ENCODE measurements around the gene PDXP. TPM values are rescaled to one million over a fixed set of nuclear protein-coding genes. Genes with fewer than 3 reads are reported as not detected.

PDXP gene
- total RNA-seq, 2 experiments from 2014 or later = 41.4 to 42.5 TPM

DNA sequence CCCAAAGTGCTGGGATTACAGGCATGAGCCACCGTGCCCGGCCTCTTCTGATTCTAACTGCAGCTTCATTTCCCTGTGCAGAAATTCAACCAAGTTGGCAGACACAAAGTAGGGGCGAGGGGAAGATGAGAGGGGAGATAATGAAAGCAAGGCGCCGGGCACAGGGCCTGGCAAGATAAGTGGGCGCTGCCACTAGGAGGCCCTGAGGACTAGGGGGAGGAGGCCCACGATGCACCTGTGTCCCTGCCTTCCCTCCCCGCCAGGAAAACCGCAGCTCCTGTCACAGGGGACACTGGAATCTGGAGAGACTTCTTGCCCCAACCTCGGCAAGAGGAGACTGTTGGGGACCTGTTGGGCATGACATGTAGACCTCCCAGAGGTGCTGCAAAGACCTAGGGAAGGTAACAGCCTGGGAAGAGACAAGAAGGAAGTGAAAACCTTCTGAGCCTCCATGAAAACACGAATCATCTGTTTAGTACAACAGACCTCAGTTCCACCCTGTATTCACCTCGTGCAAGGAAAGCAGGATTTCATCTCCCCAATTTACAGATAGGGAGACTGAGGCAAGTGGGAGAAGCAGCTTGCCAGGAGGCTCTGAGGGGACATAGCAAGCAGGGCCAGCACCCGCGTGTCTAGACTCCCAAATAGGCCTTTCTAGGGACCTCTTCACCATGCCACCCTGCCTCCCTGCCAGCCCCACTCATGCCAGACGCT, 13.8 kb downstream of the PDXP start:
- Mint-ChIP-seq H3K9me3 (no peaks in the 10 kb centered on the region), H3K4me3 (no peak overlapping the region), H3K27ac (peak overlapping the region; percentile 65), H3K4me1 (peaks cover 53% of the 10 kb centered on the region), H3K36me3 (no peaks in the 10 kb centered on the region), H3K27me3 (no peaks in the 10 kb centered on the region)
- DNase-seq = no peak

DNA sequence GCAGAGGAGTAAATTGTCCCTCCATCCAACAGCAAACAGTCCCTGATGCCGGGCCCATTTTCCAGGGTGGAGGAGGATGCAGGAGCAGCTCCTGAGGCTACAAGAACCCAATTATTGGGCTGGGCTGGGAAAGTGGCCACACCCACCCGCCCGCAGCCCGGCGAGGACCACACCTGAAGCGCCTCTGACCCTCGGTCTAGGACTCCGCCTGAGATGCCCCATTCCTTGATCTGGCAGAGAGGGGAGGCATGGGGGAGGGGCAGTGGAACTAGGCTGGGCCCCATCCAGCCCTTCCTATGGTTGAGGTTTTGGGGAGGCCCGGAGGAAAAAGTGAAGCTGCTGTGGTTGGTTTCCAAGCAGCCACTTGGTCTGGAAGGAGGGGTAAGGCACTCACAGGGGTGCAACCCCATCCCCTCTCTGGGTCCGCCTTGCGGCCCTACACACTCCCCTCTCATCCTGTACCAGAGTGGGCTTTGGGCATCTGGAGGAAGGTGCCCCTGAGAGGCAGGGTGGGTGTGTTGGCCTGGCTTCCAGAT, 14.5 kb downstream of the PDXP start:
- Mint-ChIP-seq H3K27me3 (no peaks in the 10 kb centered on the region), H3K27ac (no peak overlapping the region), H3K9me3 (no peaks in the 10 kb centered on the region), H3K36me3 (peaks cover under 1% of the 10 kb centered on the region), H3K4me1 (peaks cover 58% of the 10 kb centered on the region), H3K4me3 (no peak overlapping the region)
- DNase-seq = peak; percentile 46

DNA sequence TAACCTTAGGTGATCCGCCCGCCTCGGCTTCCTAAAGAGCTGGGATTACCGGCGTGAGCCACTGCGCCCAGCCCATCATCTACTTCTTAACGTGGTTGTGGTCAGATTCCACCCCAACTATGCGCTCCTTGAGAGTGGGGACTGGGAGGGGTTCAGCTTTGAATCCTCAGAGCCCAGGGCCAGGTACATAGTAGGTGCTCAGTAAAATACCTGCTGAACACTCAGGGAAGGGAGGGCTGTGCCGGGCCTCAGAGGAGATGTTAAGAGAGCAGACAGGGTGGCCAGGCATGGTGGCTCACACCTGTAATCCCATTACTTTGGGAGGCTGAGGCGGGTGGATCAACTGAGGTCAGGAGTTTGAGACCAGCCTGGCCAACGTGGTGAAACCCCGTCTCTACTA, 15.7 kb downstream of the PDXP start:
- Mint-ChIP-seq H3K27me3 (no peaks in the 10 kb centered on the region), H3K36me3 (peaks cover 2% of the 10 kb centered on the region), H3K4me1 (peaks cover 62% of the 10 kb centered on the region), H3K9me3 (no peaks in the 10 kb centered on the region), H3K27ac (peak overlapping the region; percentile 4), H3K4me3 (no peak overlapping the region)
- DNase-seq = no peak

DNA sequence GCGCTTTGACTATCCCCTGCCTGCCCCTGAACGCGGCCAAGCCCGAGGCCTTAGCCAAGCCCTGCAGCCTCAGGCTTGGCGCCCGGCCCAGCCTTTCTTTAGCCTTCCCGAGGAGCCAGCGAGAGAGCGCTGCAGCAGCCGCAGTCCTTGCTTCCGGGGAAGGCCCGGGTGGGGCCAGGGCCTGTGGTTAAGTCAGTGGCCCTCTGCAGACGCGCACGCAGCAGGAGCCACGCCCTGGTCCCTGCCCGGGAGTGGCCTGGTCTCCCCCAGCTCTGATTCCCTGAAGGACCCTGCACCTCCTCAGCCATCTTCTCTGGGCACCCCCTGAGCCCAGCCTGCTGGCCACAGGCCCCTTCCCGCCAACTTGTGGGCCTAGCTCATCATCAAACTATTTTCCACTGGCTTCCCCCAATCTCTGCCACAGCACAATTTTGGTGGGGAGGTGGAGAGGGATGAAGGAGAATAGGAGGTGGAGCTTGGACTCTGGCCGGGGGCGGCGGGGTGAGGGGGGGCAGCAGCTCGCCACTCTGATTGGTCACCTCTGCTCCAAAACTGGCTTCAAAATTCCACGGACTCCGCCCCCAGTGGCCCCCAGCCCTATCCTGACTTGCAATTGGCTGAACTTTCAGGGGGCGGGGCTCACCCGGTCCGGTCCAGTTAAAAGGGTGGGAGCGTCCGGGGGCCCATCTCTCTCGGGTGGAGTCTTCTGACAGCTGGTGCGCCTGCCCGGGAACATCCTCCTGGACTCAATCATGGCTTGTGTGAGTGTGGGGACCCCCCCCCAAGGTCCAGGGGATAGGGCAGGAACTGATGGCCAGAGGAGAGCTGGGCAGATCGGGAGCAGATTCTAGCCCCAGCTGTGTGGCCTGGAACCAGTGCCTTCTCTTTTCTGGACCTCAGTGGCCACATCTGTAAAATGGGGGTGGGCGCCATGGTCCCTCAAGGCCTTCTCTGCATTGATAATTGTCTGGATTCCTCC, 16.7 kb downstream of the PDXP start, which contains the start of gene LGALS1:
Gene LGALS1, plus strand, starts transcription at position 686 of the 979 bp plus-strand sequence. Its CDS starts 67 bp downstream, at position 753.
- Mint-ChIP-seq H3K9me3 (no peaks in the 10 kb centered on the region), H3K27ac (peak within 1 kb of the TSS; percentile 92), H3K27me3 (no peaks in the 10 kb centered on the region), H3K36me3 (peaks cover 2% of the 10 kb centered on the region), H3K4me3 (peak within 1 kb of the TSS; percentile 80), H3K4me1 (peaks cover 57% of the 10 kb centered on the region)
- peak; percentile 78 for DNase-seq

DNA sequence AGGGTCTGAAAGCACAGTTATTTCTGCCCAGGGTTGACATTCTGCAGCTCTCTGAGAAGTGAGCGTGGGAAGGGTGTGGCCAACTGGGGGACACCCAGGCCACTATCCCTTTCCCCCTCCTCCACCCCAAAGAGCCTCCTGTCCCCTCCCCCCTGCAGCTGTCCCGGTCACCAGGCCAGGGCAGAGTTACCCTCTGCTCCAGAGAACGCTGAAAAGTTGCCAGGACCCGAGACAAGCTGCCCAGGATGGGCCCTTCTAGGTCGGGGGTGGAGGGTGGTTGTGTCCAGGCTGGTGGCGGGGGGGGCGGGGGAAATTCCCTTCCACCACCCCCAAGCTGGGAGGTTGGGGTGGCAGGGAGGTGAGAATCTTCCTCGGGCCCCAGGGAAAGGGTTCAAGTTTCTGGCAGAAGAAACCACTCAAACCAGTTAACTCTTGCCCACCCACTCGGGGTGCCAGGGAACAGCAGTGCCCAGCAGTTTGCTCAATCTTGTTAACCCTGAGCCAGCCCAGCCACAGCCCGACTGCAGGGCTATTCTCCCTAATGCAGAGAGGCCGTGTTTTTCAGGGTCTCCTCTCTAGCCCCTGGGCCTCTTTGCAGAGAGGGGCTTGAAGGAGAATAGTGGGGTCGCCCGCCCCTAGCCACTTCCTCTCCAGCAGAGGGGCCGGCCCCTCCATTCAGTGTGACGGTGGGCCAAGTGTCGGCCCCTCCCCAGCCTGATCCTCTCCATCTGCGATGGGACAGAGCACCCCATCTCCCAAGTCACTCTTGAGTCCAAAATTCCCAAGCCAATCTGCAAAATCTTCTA, 17.6 kb downstream of the PDXP start:
- Mint-ChIP-seq H3K36me3 (peaks cover 2% of the 10 kb centered on the region), H3K9me3 (no peaks in the 10 kb centered on the region), H3K27ac (peak overlapping the region; percentile 92), H3K4me1 (peaks cover 57% of the 10 kb centered on the region), H3K27me3 (no peaks in the 10 kb centered on the region), H3K4me3 (peak overlapping the region; percentile 80)
- peak; percentile 30 for DNase-seq

DNA sequence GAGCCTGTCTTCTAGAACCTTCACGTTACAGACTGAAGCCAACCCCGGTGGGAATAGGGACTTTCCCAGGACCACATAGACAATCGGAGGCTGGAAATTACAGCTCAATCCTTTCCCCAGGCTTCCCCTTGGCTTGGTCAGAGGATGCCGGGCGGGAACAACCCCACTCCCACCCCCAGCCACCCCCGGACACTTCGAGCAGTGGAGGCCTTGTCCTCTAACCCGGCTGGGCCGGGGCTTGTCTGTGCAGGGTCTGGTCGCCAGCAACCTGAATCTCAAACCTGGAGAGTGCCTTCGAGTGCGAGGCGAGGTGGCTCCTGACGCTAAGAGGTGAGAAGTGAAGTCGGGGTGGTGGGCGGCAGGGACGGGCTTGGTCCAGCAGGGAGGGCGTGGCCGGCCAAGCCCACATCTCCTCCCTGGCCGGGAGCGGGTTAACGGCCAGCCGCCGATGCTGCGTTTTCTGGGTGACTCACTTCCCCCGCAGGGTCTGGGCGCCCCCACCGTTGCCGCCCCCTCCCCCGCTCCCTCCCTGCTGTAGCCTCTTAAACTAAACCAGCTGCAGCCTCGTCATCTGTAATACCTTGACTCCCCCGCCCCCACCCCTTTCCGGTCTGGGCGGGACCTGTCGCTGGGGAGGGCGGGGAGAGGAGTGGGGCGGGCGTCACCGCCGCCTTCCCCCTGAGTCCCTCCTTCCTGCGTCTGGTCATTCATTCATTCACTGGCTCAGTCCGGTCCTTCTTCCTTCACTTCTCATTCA, 18.4 kb downstream of the PDXP start:
- peaks cover 57% of the 10 kb centered on the region for H3K4me1 Mint-ChIP-seq
- DNase-seq = peak; percentile 93
- no peaks in the 10 kb centered on the region for H3K9me3 Mint-ChIP-seq
- H3K4me3 Mint-ChIP-seq = peak overlapping the region; percentile 87
- H3K27me3 Mint-ChIP-seq = no peaks in the 10 kb centered on the region
- H3K36me3 Mint-ChIP-seq = peaks cover 2% of the 10 kb centered on the region
- H3K27ac Mint-ChIP-seq = peak overlapping the region; percentile 95

DNA sequence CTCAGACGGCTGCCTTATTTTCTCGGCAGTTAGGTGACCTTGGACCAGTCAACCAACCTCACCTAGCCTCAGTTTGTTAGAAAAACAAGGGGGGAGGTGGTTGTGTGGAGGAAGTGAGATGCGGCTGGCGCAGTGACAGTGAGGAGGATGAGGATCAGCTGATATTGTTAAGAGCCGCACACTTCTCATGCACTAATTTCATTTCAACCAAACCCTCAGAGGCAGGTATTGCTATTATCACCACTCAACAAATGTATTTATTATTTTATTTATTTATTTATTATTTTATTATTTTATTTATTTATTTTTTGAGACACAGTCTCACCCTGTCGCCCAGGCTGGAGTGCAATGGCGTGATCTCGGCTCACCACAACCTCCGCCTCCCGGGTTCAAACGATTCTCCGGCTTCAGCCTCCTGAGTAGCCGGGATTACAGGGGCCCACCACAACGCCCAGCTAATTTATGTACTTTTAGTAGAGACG, 19.0 kb downstream of the PDXP start:
- DNase-seq = no peak
- Mint-ChIP-seq H3K27me3 (no peaks in the 10 kb centered on the region), H3K27ac (peak overlapping the region; percentile 95), H3K9me3 (no peaks in the 10 kb centered on the region), H3K36me3 (peaks cover 2% of the 10 kb centered on the region), H3K4me3 (peak overlapping the region; percentile 87), H3K4me1 (peaks cover 51% of the 10 kb centered on the region)

DNA sequence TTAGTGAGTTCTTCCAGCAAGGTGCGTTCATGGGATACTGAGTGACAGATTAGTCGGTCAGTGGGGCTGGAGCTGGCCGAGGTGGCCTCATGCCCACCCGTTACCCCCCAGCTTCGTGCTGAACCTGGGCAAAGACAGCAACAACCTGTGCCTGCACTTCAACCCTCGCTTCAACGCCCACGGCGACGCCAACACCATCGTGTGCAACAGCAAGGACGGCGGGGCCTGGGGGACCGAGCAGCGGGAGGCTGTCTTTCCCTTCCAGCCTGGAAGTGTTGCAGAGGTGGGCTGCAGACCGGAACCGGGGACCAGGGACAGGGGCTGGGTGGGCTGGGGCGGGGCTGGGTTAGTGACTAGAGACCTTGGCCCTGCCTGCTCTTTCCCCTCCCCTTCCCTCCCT, 19.8 kb downstream of the PDXP start:
- Mint-ChIP-seq H3K9me3 (no peaks in the 10 kb centered on the region), H3K4me1 (peaks cover 43% of the 10 kb centered on the region), H3K36me3 (peaks cover 2% of the 10 kb centered on the region), H3K4me3 (no peak overlapping the region), H3K27ac (peak overlapping the region; percentile 79), H3K27me3 (no peaks in the 10 kb centered on the region)
- DNase-seq = no peak

DNA sequence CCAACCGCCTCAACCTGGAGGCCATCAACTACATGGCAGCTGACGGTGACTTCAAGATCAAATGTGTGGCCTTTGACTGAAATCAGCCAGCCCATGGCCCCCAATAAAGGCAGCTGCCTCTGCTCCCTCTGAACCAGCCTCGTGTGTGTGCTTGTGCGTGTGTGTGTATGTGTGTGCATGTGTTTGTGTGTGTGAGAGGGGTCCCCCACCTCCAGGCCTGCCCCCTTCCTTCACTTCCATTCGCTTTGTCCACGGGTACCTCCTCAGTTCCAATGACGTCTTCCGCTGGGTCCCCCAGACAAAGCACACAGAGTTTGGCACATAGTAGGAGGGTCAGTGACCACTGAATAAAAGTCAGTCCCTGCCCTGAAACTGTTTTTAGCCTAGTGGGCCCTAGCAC, 21.1 kb downstream of the PDXP start:
- H3K27ac Mint-ChIP-seq = peak overlapping the region; percentile 47
- no peaks in the 10 kb centered on the region for H3K27me3 Mint-ChIP-seq
- H3K4me3 Mint-ChIP-seq = no peak overlapping the region
- peaks cover 35% of the 10 kb centered on the region for H3K4me1 Mint-ChIP-seq
- H3K36me3 Mint-ChIP-seq = peaks cover 2% of the 10 kb centered on the region
- DNase-seq = no peak
- no peaks in the 10 kb centered on the region for H3K9me3 Mint-ChIP-seq

DNA sequence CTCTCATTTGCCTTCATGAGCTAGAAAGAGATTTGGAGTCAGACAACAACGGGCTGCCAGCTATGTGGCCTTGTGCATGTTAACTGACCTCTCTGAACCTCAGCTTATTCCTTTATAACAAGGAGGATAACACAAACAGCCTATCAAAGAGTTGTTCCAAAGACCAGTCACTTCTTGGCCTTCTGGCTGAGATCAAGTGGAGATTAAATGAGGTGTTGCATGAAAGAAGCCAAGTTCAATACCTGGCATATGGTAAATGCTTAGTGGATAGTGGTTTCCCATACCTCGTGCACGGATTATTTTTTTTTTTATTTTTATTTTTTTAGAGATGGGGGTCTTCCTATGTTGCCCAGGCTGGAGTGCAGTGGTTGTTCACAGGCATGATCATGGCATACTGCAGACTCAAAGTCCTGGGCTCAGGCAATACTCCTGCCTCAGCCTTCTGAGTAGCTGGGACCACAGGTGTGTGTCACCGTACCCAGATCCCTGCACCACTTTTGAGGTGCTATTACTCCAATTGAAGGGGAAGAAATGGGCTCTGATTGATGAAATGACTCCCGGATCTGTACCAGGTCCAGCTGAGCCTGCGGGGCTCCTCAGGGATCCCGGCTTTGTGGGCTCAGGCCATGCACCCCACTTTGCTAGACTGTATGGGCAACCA, 21.8 kb downstream of the PDXP start:
- Mint-ChIP-seq H3K27me3 (no peaks in the 10 kb centered on the region), H3K4me1 (peaks cover 30% of the 10 kb centered on the region), H3K27ac (peak overlapping the region; percentile 47), H3K4me3 (no peak overlapping the region), H3K36me3 (peaks cover 2% of the 10 kb centered on the region), H3K9me3 (no peaks in the 10 kb centered on the region)
- no peak for DNase-seq

DNA sequence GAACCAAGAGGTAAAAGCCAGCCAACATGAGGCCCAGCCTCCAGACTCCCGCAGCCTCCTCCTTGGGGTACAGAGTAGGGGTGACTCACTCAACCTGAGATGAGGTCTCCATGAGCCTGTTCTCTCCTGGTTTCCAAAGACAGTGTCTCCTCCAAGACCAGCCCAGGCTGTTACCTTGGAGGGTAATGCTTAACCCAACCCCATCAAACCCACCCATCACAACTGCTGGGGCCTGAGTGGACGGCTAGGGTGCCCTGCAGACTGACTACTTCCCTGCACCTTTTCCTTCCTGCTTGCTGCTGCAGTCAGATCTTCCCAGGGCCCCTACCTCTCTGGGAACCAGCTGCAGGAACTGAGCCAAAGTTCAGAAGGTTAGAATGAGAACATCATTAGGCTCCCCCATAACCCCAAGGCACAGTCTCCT, 22.5 kb downstream of the PDXP start:
- Mint-ChIP-seq H3K4me3 (no peak overlapping the region), H3K27ac (no peak overlapping the region), H3K27me3 (no peaks in the 10 kb centered on the region), H3K4me1 (peaks cover 25% of the 10 kb centered on the region), H3K9me3 (no peaks in the 10 kb centered on the region), H3K36me3 (peaks cover 2% of the 10 kb centered on the region)
- no peak for DNase-seq

DNA sequence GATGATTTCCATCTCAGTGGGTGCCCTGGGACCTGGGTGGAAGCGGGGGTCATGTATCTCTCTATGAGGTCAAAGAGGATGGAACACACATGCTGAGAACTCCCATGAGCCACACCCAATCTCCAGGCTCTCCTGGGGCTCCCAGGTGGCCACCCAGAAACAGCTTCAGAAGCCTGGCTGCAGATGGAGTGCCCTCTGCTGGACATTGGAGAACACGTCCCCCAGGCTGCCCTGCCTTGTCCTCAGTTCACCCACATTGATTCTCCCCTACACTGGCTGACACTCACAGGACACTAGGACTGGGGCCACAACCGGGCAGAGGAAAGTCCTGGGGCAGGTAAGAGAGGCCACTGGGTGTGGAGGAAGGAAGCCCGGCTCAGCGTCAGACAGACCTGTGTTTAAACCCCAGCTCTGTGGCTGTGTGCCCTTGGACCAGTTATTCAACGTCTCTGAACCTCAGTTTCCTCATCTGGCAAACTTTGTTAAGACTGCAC, 23.1 kb downstream of the PDXP start:
- Mint-ChIP-seq H3K4me3 (no peak overlapping the region), H3K9me3 (no peaks in the 10 kb centered on the region), H3K27me3 (no peaks in the 10 kb centered on the region), H3K27ac (no peak overlapping the region), H3K4me1 (peaks cover 24% of the 10 kb centered on the region), H3K36me3 (peaks cover 3% of the 10 kb centered on the region)
- peak; percentile 75 for DNase-seq

Measured in activated naive CD8-positive, alpha-beta T cell treated with anti-CD3 and anti-CD28 coated beads for 36 hours (primary cell).